ENCODE results near the gene RRAS.

- TF ChIP-seq RAD21 (IDR thresholded peaks at IDR 0.05; ENCODE audit: low read length) (no peak), CTCF (conservative IDR thresholded peaks at IDR 0.05; ENCODE audit: low read depth, low read length) (no peak), ELK1 (IDR thresholded peaks at IDR 0.05; ENCODE audit: borderline replicate concordance, low read depth, low read length) (no peak), POLR2A (IDR thresholded peaks at IDR 0.05; ENCODE audit: low read depth, low read length) (no peak), CEBPB (IDR thresholded peaks at IDR 0.05; ENCODE audit: low read depth, low read length) (peak; percentile 75), USF2 (IDR thresholded peaks at IDR 0.05; ENCODE audit: low read depth, low read length) (no peak)
These were observed 36.9 kb upstream of the RRAS start for GRCh38 chr19:49676784-49677230.

Measured in IMR-90 (cell line).